PC-3 (cell line): ENCODE results near the gene CLDN22. TPM values are rescaled to one million over a fixed set of nuclear protein-coding genes. Genes with fewer than 3 reads are reported as not detected.

Experiments used
- ATAC-seq: fragments of 200-7000 bp; cut with Tn5 transposase; 2 replicates; pipeline ENCODE4 v1.9.1; 2020; ENCODE audit warnings: mild to moderate bottlenecking, moderate library complexity
- BruUV-seq: library from RNA; stranded (reverse); fragments of 400-500 nt; replicated peaks from 2 replicates; lab custom pipeline; 2021; lab: Mats Ljungman, UMichigan
- CTCF ChIA-PET: fragments of 300-600 bp; sonication (Branson Sonifier 250); formaldehyde crosslinking; loops from one replicate; lab custom pipeline; 2022; ENCODE audit warnings: antibody characterized with exemption; lab: Charles Lee
- POLR2A ChIA-PET: fragments of 300-600 bp; sonication (Branson Sonifier 250); formaldehyde crosslinking; loops from one replicate; lab custom pipeline; 2022; ENCODE audit warnings: antibody characterized with exemption; ENCODE audit not compliant: unreplicated experiment; lab: Charles Lee
- DNase-seq: peaks from one replicate; pipeline ENCODE4 v3.0.0-alpha.2; 2015
- H2AFZ ChIP-seq: fragments of 300-600 bp; sonication (generic); 2 replicates; pipeline ENCODE4 v1.6.0; 2016; ENCODE audit warnings: antibody characterized with exemption, low read length
- H3F3A ChIP-seq: fragments of 300-600 bp; sonication (generic); one replicate; pipeline ENCODE4 v1.6.0; 2017; ENCODE audit warnings: antibody characterized with exemption, low read length, control low read depth, mild to moderate bottlenecking; ENCODE audit not compliant: unreplicated experiment
- H3K27ac ChIP-seq: fragments of 300-600 bp; sonication (generic); 2 replicates; pipeline ENCODE4 v1.5.1; 2016; ENCODE audit warnings: mild to moderate bottlenecking, low read length
- H3K27me3 ChIP-seq: fragments of 300-600 bp; sonication (generic); 2 replicates; pipeline ENCODE4 v1.6.1; 2016; ENCODE audit warnings: low read length, mixed read lengths
- H3K36me3 ChIP-seq: fragments of 300-600 bp; sonication (generic); 2 replicates; pipeline ENCODE4 v1.6.1; 2016; ENCODE audit warnings: low read depth, mixed run types, low read length, mixed read lengths
- H3K4me1 ChIP-seq: fragments of 300-600 bp; sonication (generic); 2 replicates; pipeline ENCODE4 v1.5.1; 2016; ENCODE audit warnings: low read length; ENCODE audit not compliant: insufficient read depth
- H3K4me2 ChIP-seq: fragments of 300-600 bp; sonication (generic); 2 replicates; pipeline ENCODE4 v1.6.0; 2016; ENCODE audit warnings: low read length
- H3K4me3 ChIP-seq: fragments of 300-600 bp; sonication (generic); 2 replicates; pipeline ENCODE4 v1.5.1; 2016; ENCODE audit warnings: mild to moderate bottlenecking, low read length, mixed read lengths
- H3K79me2 ChIP-seq: fragments of 300-600 bp; sonication (generic); 2 replicates; pipeline ENCODE4 v1.6.1; 2017; ENCODE audit warnings: low read length, mixed read lengths
- H3K9ac ChIP-seq: fragments of 300-600 bp; sonication (generic); 2 replicates; pipeline ENCODE4 v1.6.0; 2016; ENCODE audit warnings: mild to moderate bottlenecking, low read length
- H3K9me2 ChIP-seq: fragments of 300-600 bp; sonication (generic); replicated peaks from 2 replicates; pipeline ENCODE4 v1.6.1; 2016; ENCODE audit warnings: mixed run types, low read length, mixed read lengths
- H3K9me3 ChIP-seq: fragments of 300-600 bp; sonication (generic); 2 replicates; pipeline ENCODE4 v1.6.1; 2016; ENCODE audit warnings: low read length, mixed read lengths
- H4K20me1 ChIP-seq: fragments of 300-600 bp; sonication (generic); 2 replicates; pipeline ENCODE4 v1.6.1; 2016; ENCODE audit warnings: low read length, mixed read lengths
- EZH2 ChIP-seq: fragments of 300-600 bp; sonication (generic); IDR thresholded peaks from one replicate; pipeline ENCODE4 v1.6.1; 2017; ENCODE audit warnings: antibody characterized with exemption, mild to moderate bottlenecking, low read length; ENCODE audit not compliant: unreplicated experiment
- EZH2phosphoT487 ChIP-seq: fragments of 300-600 bp; sonication (generic); IDR thresholded peaks from 2 replicates; pipeline ENCODE4 v1.6.1; 2018; ENCODE audit warnings: mild to moderate bottlenecking, antibody characterized with exemption, low read length, borderline replicate concordance
- intact Hi-C: fragments of 100-400 bp; cut with micrococcal nuclease; formaldehyde crosslinking; loops from 2 replicates; pipeline ENCODE4 v1.9.0; 2023
- total RNA-seq: library from RNA; depleted of rRNA; stranded (reverse); fragments of >200 nt; gene quantifications from 2 replicates; pipeline ENCODE4 v1.2.3, GENCODE V29; 2014
- TF ChIP-seq, protein P1 (sequence below): fragments of 300-600 bp; sonication (generic); conservative IDR thresholded peaks from 2 replicates; pipeline ENCODE4 v1.5.1; 2017; ENCODE audit warnings: antibody characterized with exemption, low read depth, mild to moderate bottlenecking, low read length

CLDN22 gene
- total RNA-seq, 1 experiment from 2014 or later = not detected

DNA sequence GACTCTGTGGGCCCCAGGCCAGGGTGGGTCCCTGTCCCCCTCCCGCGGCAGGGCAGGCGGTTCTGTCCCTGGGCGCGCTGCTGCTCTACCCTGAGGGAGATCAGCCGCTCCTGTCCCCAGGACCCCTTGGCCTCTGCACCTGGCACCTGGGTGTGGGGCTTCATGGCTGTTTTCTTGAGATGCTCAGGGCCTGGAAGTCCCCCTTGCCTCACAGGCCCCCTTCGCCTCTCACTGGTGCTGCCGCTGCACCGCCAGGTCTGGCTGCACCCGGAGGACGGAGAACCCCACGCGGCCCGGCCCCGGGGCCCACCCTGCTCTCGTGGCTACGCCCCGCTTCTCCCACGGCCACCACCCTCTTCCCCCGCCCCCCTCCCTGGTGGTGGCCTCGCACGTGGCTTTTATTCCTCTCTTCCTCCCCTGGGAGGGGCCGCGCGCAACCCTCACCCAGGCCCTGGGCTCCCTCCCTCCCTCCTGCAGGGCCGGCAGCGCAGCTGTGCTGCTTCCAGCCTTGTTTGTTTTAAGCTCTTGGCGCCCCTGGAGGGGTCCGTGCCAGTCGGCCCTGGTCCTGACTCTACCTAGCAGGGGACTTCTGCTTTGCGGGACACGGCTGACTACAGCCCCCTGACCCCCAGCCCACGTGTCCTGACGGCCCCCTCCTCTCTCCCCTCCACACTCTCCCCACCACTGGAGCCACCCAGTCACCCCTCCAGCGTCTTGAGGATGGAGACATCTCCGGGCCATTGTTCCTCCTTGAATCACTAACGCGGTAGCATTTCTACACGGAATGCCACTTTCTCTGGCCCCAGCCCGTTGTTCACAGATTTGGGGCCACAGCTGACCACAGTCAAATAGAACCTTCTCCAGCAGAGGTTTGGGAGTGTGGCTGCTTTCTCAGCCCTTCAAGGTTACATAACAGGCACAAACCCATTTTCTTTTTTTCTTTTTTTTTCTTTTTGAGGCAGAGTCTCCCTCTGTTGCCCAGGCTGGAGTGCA lies 22.8 kb upstream of the CLDN22 start:
- Histone ChIP-seq H3F3A (no peaks in the 10 kb centered on the region), H3K9me2 (no peaks in the 10 kb centered on the region), H3K27ac (no peak overlapping the region), H2AFZ (no peak overlapping the region), H3K4me1 (no peaks in the 10 kb centered on the region), H3K4me2 (no peak overlapping the region), H3K4me3 (no peak overlapping the region), H3K79me2 (no peaks in the 10 kb centered on the region), H3K9ac (no peak overlapping the region), H4K20me1 (no peaks in the 10 kb centered on the region), H3K27me3 (no peaks in the 10 kb centered on the region), H3K9me3 (no peaks in the 10 kb centered on the region), H3K36me3 (no peaks in the 10 kb centered on the region)
- ChIA-PET CTCF (no interaction called here), POLR2A (no interaction called here)
- BruUV-seq = no TSS peak
- intact Hi-C loops = no loop called here
- TF ChIP-seq EZH2 (no peak), EZH2phosphoT487 (no peak)
- TF ChIP-seq, protein P1, sequence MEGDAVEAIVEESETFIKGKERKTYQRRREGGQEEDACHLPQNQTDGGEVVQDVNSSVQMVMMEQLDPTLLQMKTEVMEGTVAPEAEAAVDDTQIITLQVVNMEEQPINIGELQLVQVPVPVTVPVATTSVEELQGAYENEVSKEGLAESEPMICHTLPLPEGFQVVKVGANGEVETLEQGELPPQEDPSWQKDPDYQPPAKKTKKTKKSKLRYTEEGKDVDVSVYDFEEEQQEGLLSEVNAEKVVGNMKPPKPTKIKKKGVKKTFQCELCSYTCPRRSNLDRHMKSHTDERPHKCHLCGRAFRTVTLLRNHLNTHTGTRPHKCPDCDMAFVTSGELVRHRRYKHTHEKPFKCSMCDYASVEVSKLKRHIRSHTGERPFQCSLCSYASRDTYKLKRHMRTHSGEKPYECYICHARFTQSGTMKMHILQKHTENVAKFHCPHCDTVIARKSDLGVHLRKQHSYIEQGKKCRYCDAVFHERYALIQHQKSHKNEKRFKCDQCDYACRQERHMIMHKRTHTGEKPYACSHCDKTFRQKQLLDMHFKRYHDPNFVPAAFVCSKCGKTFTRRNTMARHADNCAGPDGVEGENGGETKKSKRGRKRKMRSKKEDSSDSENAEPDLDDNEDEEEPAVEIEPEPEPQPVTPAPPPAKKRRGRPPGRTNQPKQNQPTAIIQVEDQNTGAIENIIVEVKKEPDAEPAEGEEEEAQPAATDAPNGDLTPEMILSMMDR = no peak
- ATAC-seq (no peak), DNase-seq (no peak)

DNA sequence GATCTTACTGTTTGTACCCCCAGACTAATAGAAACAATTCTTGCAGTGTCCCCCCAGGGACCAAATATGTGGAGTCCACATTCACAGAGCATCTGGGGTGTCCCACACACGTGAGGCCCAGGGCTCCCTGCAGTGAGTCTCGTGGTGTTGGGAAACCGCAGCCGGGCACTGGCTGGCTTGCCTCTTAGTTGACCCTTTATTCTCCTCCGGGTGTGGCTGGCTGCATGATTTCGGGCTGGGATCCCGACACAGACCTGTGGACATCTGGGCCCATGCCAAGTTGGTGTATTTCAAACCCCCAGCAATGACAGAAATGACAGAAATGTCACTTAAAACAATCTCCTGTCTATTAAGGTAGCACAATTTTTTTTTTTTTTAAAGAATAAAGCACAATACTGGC lies 17.8 kb upstream of the CLDN22 start:
- no peak overlapping the region for H2AFZ ChIP-seq
- H3K36me3 ChIP-seq = no peaks in the 10 kb centered on the region
- H3K9me3 ChIP-seq = no peaks in the 10 kb centered on the region
- H3K4me1 ChIP-seq = peaks cover 26% of the 10 kb centered on the region
- H3K79me2 ChIP-seq = no peaks in the 10 kb centered on the region
- BruUV-seq = no TSS peak
- ATAC-seq (no peak), DNase-seq (no peak)
- peaks cover 4% of the 10 kb centered on the region for H3F3A ChIP-seq
- H4K20me1 ChIP-seq = no peaks in the 10 kb centered on the region
- H3K27ac ChIP-seq = no peak overlapping the region
- H3K9me2 ChIP-seq = no peaks in the 10 kb centered on the region
- no peak overlapping the region for H3K4me2 ChIP-seq
- H3K27me3 ChIP-seq = no peaks in the 10 kb centered on the region
- ChIA-PET POLR2A (no interaction called here), CTCF (no interaction called here)
- H3K9ac ChIP-seq = no peak overlapping the region
- TF ChIP-seq EZH2 = no peak
- no peak for TF ChIP-seq EZH2phosphoT487
- TF ChIP-seq, protein P1 = no peak
- intact Hi-C loops = no loop called here
- H3K4me3 ChIP-seq = no peak overlapping the region

DNA sequence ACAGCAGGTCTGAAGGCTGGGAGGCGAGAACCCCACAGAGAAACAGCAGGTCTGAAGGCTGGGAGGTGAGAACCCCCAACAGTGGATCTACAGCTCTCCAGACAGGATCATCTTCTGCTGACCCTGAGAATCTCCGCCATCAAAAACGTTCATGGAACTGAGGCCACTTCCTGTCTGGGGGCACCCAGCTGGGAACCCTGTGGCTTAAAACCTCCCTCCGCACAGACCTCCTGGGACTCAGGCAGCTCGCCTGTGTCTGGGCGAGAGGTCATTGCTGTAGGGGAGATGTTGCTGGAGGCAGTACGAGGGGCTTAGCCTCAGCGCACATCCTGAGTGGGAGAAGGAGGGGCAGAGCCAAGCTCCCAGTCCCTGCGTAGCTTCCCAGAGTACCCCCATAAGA lies 17.3 kb upstream of the CLDN22 start:
- Histone ChIP-seq H3K79me2 (no peaks in the 10 kb centered on the region), H3K4me3 (no peak overlapping the region), H3K36me3 (no peaks in the 10 kb centered on the region), H3K9ac (no peak overlapping the region), H3F3A (peaks cover 4% of the 10 kb centered on the region), H4K20me1 (no peaks in the 10 kb centered on the region), H3K27ac (no peak overlapping the region), H3K9me3 (no peaks in the 10 kb centered on the region), H2AFZ (no peak overlapping the region), H3K4me1 (peaks cover 26% of the 10 kb centered on the region), H3K4me2 (no peak overlapping the region), H3K9me2 (no peaks in the 10 kb centered on the region), H3K27me3 (no peaks in the 10 kb centered on the region)
- ChIA-PET POLR2A (no interaction called here), CTCF (no interaction called here)
- TF ChIP-seq, protein P1 = no peak
- TF ChIP-seq EZH2phosphoT487 (no peak), EZH2 (no peak)
- DNase-seq (no peak), ATAC-seq (no peak)
- intact Hi-C loops = no loop called here
- no TSS peak for BruUV-seq
